GM12878 (cell line): ENCODE measurements around the gene PRKN. TPM values are rescaled to one million over a fixed set of nuclear protein-coding genes. Genes with fewer than 3 reads are reported as not detected.

Source experiments
- ATAC-seq: fragments of 200-7000 bp; cut with Tn5 transposase; 3 replicates; pipeline ENCODE4 v1.9.1; 2020; ENCODE audit warnings: mild to moderate bottlenecking, moderate library complexity
- BruUV-seq: library from RNA; stranded (reverse); fragments of 400-500 nt; replicated peaks from 2 replicates; lab custom pipeline; 2021; lab: Mats Ljungman, UMichigan
- CTCF ChIA-PET: fragments of 300-600 bp; sonication (Branson Sonifier 250); formaldehyde crosslinking; extraction: SDS; loops from one replicate; lab custom pipeline; 2021; ENCODE audit warnings: inconsistent platforms; lab: Yijun Ruan, JAX
- POLR2A ChIA-PET: fragments of 350-600 bp; formaldehyde crosslinking; extraction: SDS; loops from one replicate; lab custom pipeline; 2021; ENCODE audit warnings: inconsistent platforms; lab: Charles Lee
- RAD21 ChIA-PET: fragments of 300-600 bp; sonication (Branson Sonifier 250); formaldehyde crosslinking; loops from one replicate; lab custom pipeline; 2023; ENCODE audit warnings: antibody characterized with exemption; ENCODE audit not compliant: unreplicated experiment; lab: Charles Lee
- SMC1A ChIA-PET: fragments of 300-600 bp; sonication (Branson Sonifier 250); formaldehyde crosslinking; loops from one replicate; lab custom pipeline; 2023; ENCODE audit not compliant: unreplicated experiment, uncharacterized antibody; lab: Charles Lee
- DNase-seq: peaks from one replicate; pipeline ENCODE4 v3.0.0-alpha.2; 2011; ENCODE audit warnings: low read depth, low spot score
- FAIRE-seq: peaks from 3 replicates; lab custom pipeline; 2011; peaks lifted over from hg19 to GRCh38; lab: Jason Lieb, UNC
- H2AFZ ChIP-seq: 2 replicates; pipeline ENCODE4 v1.6.0; 2011; ENCODE audit warnings: low read depth, low read length, control low read depth; ENCODE audit not compliant: control insufficient read depth
- H3K27ac ChIP-seq: 2 replicates; pipeline ENCODE4 v1.5.1; 2011; ENCODE audit warnings: control low read depth; ENCODE audit not compliant: control insufficient read depth, insufficient read depth
- H3K27me3 ChIP-seq, 2 experiments: replicated peaks in 1 of 2; 2 replicates each; pipeline versions ENCODE4 v1.6.0 to v1.6.1; 2011; ENCODE audit warnings: low read length in 1 of 2; ENCODE audit not compliant: control insufficient read depth in 2 of 2, insufficient read depth in 2 of 2
- H3K36me3 ChIP-seq, 2 experiments: 2 replicates each; pipeline ENCODE4 v1.5.1; 2011; ENCODE audit warnings: low read length in 1 of 2; ENCODE audit not compliant: control insufficient read depth in 2 of 2, insufficient read depth in 2 of 2
- H3K4me1 ChIP-seq: 2 replicates; pipeline ENCODE4 v1.6.1; 2011; ENCODE audit warnings: mild to moderate bottlenecking, low read length, moderate library complexity, mixed read lengths; ENCODE audit not compliant: control insufficient read depth, insufficient read depth
- H3K4me2 ChIP-seq: 2 replicates; pipeline ENCODE4 v1.6.0; 2011; ENCODE audit warnings: control low read depth; ENCODE audit not compliant: control insufficient read depth, insufficient read depth
- H3K4me3 ChIP-seq: fragments of 200-600 bp; sonication (generic); 2 replicates; pipeline ENCODE4 v1.5.1; 2016
- H3K79me2 ChIP-seq: 2 replicates; pipeline ENCODE4 v1.6.0; 2011; ENCODE audit warnings: low read length; ENCODE audit not compliant: control insufficient read depth, insufficient read depth
- H3K9ac ChIP-seq: 2 replicates; pipeline ENCODE4 v1.8.0; 2011; ENCODE audit warnings: low read length, control low read depth, mixed read lengths; ENCODE audit not compliant: control insufficient read depth, insufficient read depth
- H3K9me3 ChIP-seq: replicated peaks from 3 replicates; pipeline ENCODE4 v1.5.1; 2011; ENCODE audit warnings: mild to moderate bottlenecking, low read length; ENCODE audit not compliant: control insufficient read depth, insufficient read depth
- H4K20me1 ChIP-seq: 2 replicates; pipeline ENCODE4 v1.6.0; 2011; ENCODE audit not compliant: control insufficient read depth, insufficient read depth
- ASH2L ChIP-seq: fragments of 300-600, 200-600 bp; sonication (generic); IDR thresholded peaks from 2 replicates; pipeline ENCODE4 v1.6.1; 2017; ENCODE audit warnings: low read depth, mild to moderate bottlenecking, borderline replicate concordance
- ATF7 ChIP-seq: fragments of 450-650 bp; IDR thresholded peaks from 2 replicates; pipeline ENCODE4 v1.6.1; 2016; ENCODE audit warnings: low read depth, mild to moderate bottlenecking
- BCL11A ChIP-seq: IDR thresholded peaks from 2 replicates; pipeline ENCODE4 v1.6.1; 2011; ENCODE audit warnings: low read depth, low read length
- CBFB ChIP-seq: IDR thresholded peaks from 2 replicates; pipeline ENCODE4 v1.6.1; 2016; ENCODE audit warnings: antibody characterized with exemption, low read depth
- CBX5 ChIP-seq: sonication (generic); IDR thresholded peaks from 2 replicates; pipeline ENCODE4 v1.6.1; 2016; ENCODE audit warnings: low read depth, moderate library complexity, mild to moderate bottlenecking, inconsistent platforms
- CEBPZ ChIP-seq: fragments of 150-350 bp; IDR thresholded peaks from 2 replicates; pipeline ENCODE4 v1.6.1; 2016; ENCODE audit warnings: low read depth, low read length
- DPF2 ChIP-seq: fragments of 450-650 bp; IDR thresholded peaks from 2 replicates; pipeline ENCODE4 v1.6.1; 2017; ENCODE audit warnings: mild to moderate bottlenecking
- FOXK2 ChIP-seq: fragments of 450-650 bp; IDR thresholded peaks from 2 replicates; pipeline ENCODE4 v1.6.1; 2017; ENCODE audit warnings: mild to moderate bottlenecking, moderate library complexity
- IKZF2 ChIP-seq, 2 experiments: fragments of 450-650 bp; IDR thresholded peaks; 2 replicates each; pipeline ENCODE4 v1.6.1; 2017; ENCODE audit warnings: mild to moderate bottlenecking in 2 of 2, moderate library complexity in 2 of 2
- KDM1A ChIP-seq: fragments of 200-600 bp; sonication (generic); IDR thresholded peaks from 2 replicates; pipeline ENCODE4 v1.6.1; 2016; ENCODE audit warnings: borderline replicate concordance
- KLF5 ChIP-seq: fragments of 450-650 bp; IDR thresholded peaks from 2 replicates; pipeline ENCODE4 v1.6.1; 2014; ENCODE audit warnings: mild to moderate bottlenecking; ENCODE audit not compliant: partially characterized antibody
- LARP7 ChIP-seq: fragments of 450-650 bp; IDR thresholded peaks from 2 replicates; pipeline ENCODE4 v1.6.1; 2017; ENCODE audit warnings: mild to moderate bottlenecking
- PAX5 ChIP-seq: IDR thresholded peaks from 2 replicates; pipeline ENCODE4 v1.6.1; 2011; ENCODE audit warnings: low read depth, low read length, borderline replicate concordance
- POLR2AphosphoS5 ChIP-seq: IDR thresholded peaks from 2 replicates; pipeline ENCODE4 v1.6.1; 2011; ENCODE audit warnings: mild to moderate bottlenecking, low read length, inconsistent platforms
- RAD51 ChIP-seq: fragments of 450-650 bp; IDR thresholded peaks from 2 replicates; pipeline ENCODE4 v1.6.1; 2016; ENCODE audit warnings: moderate library complexity, mild to moderate bottlenecking, inconsistent platforms
- SMAD5 ChIP-seq: IDR thresholded peaks from 2 replicates; pipeline ENCODE4 v1.6.1; 2016; ENCODE audit warnings: antibody characterized with exemption, low read depth
- TARDBP ChIP-seq: IDR thresholded peaks from 2 replicates; pipeline ENCODE4 v1.6.1; 2016; ENCODE audit warnings: borderline replicate concordance
- TCF12 ChIP-seq: IDR thresholded peaks from 2 replicates; pipeline ENCODE4 v1.6.1; 2011; ENCODE audit warnings: low read depth, mild to moderate bottlenecking, low read length
- ZBTB40 ChIP-seq: fragments of 450-650 bp; IDR thresholded peaks from 2 replicates; pipeline ENCODE4 v1.6.1; 2016; ENCODE audit warnings: mild to moderate bottlenecking, moderate library complexity, borderline replicate concordance
- WGBS: methylation state at CpG from one replicate; pipeline ENCODE4 v1.1.6; 2016; ENCODE audit warnings: low lambda C conversion rate; ENCODE audit not compliant: insufficient replicate concordance, insufficient coverage; ENCODE audit errors: missing lambda C conversion rate; 5-methylcytosine and 5-hydroxymethylcytosine counted together
- in situ Hi-C: fragments of 300-500 bp; cut with MboI; formaldehyde crosslinking; loops from 9 replicates; pipeline ENCODE4 v1.14.3; 2018; ENCODE audit warnings: mixed read lengths
- intact Hi-C: fragments of 100-400 bp; cut with micrococcal nuclease; formaldehyde crosslinking; loops from one replicate; pipeline ENCODE4 v1.14.2; 2022; ENCODE audit not compliant: unreplicated experiment
- polyA plus RNA-seq, 11 experiments: library from polyadenylated mRNA; depleted of rRNA in 4 of 11; unstranded in 6 of 11; stranded (reverse) in 5 of 11; fragments of >200 nt; fragmentation: Nextera tagmentation in 4 of 11; fragmentation: Illumina TruSeq in 1 of 11; extraction: Ambion mirVana in 4 of 11; extraction: Trizol in 1 of 11; gene quantifications; 1 replicate in 1 of 11; 2 replicates in 10 of 11; pipeline versions ENCODE4 v1.2.1 to v1.2.3, GENCODE V29; 2011 to 2016; ENCODE audit warnings: inconsistent platforms in 2 of 11, missing spikeins in 2 of 11, low read depth in 1 of 11
- total RNA-seq, 4 experiments: library from RNA; depleted of rRNA in 3 of 4; stranded (reverse); fragments of >200 nt in 3 of 4; fragmentation: Illumina TruSeq in 1 of 4; extraction: Trizol in 1 of 4; gene quantifications; 2 replicates each; pipeline versions ENCODE4 v1.2.1 to v1.2.3, GENCODE V29; 2013 to 2021

PRKN gene
- total and polyA plus RNA-seq, 10 of the 15 experiments (the other 5 are each of a cell fraction or from before 2014, with no cell fraction given): 0.06 to 0.09 TPM; not detected in 8

GRCh38 chr6:161796681-161797080 lies 930.9 kb downstream of the PRKN start (continued):
- no peak for TF ChIP-seq CEBPZ

- no peaks in the 10 kb centered on the region for H3K36me3 ChIP-seq
- TF ChIP-seq LARP7 (no peak), CBFB (no peak), ZBTB40 (no peak), BCL11A (no peak), DPF2 (no peak), RAD51 (no peak), POLR2AphosphoS5 (no peak), IKZF2 (IDR thresholded peaks at IDR 0.05) (no peak), ATF7 (no peak), TARDBP (no peak), FOXK2 (no peak), SMAD5 (no peak), TCF12 (no peak), PAX5 (no peak), KLF5 (no peak), ASH2L (no peak), CBX5 (no peak), KDM1A (no peak)
Measured at GRCh38 chr6:161792851-161793493, 934.6 kb downstream of the PRKN start.

More at GRCh38 chr6:161792851-161793493, 934.6 kb downstream of the PRKN start:
- Histone ChIP-seq H3K79me2 (no peaks in the 10 kb centered on the region), H2AFZ (no peak overlapping the region), H3K4me2 (no peak overlapping the region), H3K27me3 (no peaks in the 10 kb centered on the region), H3K9me3 (no peaks in the 10 kb centered on the region), H3K9ac (no peak overlapping the region), H3K27ac (no peak overlapping the region), H4K20me1 (no peaks in the 10 kb centered on the region), H3K4me1 (no peaks in the 10 kb centered on the region), H3K4me3 (no peak overlapping the region)
- DNase-seq (no peak), ATAC-seq (no peak), FAIRE-seq (no peak)
- ChIA-PET POLR2A (no interaction called here), SMC1A (no interaction called here), CTCF (no interaction called here), RAD21 (no interaction called here)
- WGBS: 8% methylated on average over 8 of the region's 8 CpGs
- BruUV-seq: no TSS peak
- intact Hi-C loops: no loop called here
- in situ Hi-C loops: no loop called here
